Measurements from ENCODE around the gene AUTS2.

AUTS2 gene

GRCh38 chr7:69957661-69958060, 359.4 kb downstream of the AUTS2 start:
- H3K27me3 ChIP-seq (ENCODE audit: insufficient read depth, poor library complexity, severe bottlenecking) = no peaks in the 10 kb centered on the region
- no peak overlapping the region for H3K4me3 ChIP-seq (replicated peaks; ENCODE audit: insufficient read depth, low read length)
- TF ChIP-seq POLR2AphosphoS5 (IDR thresholded peaks at IDR 0.05; ENCODE audit: low read depth) = no peak
- TF ChIP-seq GABPA (IDR thresholded peaks at IDR 0.05; ENCODE audit: low read depth) = no peak
- no peak for TF ChIP-seq REST (IDR thresholded peaks at IDR 0.05; ENCODE audit: insufficient replicate concordance, low read depth)
- TF ChIP-seq CTCF (IDR thresholded peaks at IDR 0.05; ENCODE audit: insufficient read depth, low read length) = no peak
- no peak for TF ChIP-seq SPI1 (IDR thresholded peaks at IDR 0.05; ENCODE audit: borderline replicate concordance, low read depth)
- DNase-seq (ENCODE audit: low read depth in 1 of 2, low spot score in 1 of 2) = no peak
- H3K27ac ChIP-seq (replicated peaks) = no peak overlapping the region

GRCh38 chr7:69959789-69960499, 361.7 kb downstream of the AUTS2 start:
- DNase-seq (ENCODE audit: low read depth in 1 of 2, low spot score in 1 of 2) = no peak
- H3K27ac ChIP-seq (replicated peaks) = no peak overlapping the region

More at GRCh38 chr7:69959789-69960499, 361.7 kb downstream of the AUTS2 start:
- TF ChIP-seq REST (IDR thresholded peaks at IDR 0.05; ENCODE audit: insufficient replicate concordance, low read depth) (no peak), CTCF (IDR thresholded peaks at IDR 0.05; ENCODE audit: insufficient read depth, low read length) (no peak), GABPA (IDR thresholded peaks at IDR 0.05; ENCODE audit: low read depth) (no peak), SPI1 (IDR thresholded peaks at IDR 0.05; ENCODE audit: borderline replicate concordance, low read depth) (no peak), POLR2AphosphoS5 (IDR thresholded peaks at IDR 0.05; ENCODE audit: low read depth) (no peak)
- no peak overlapping the region for H3K4me3 ChIP-seq (replicated peaks; ENCODE audit: insufficient read depth, low read length)
- no peaks in the 10 kb centered on the region for H3K27me3 ChIP-seq (ENCODE audit: insufficient read depth, poor library complexity, severe bottlenecking)

Measured in HL-60 (cell line).